HG03039 (cell line): ENCODE results near the gene CES4A.
"Not testable (repeated sequence)": the region's sequence is repeated elsewhere in the genome, so short reads cannot be mapped to it uniquely, and the experiment has no call there.

Source experiments
- ATAC-seq: cut with Tn5 transposase; IDR thresholded peaks from one replicate; pipeline ENCODE4 v1.9.1; 2021; ENCODE audit warnings: mild to moderate bottlenecking, moderate library complexity; ENCODE audit not compliant: unreplicated experiment

Gene CES4A

GRCh38 chr16:66988197-66988788, at the start of gene CES4A:
CES4A (plus strand) TSS chr16:66988589; CDS start chr16:66988773, 184 bp downstream.
- ATAC-seq: no peak

GRCh38 chr16:66939366-66939765, 49.0 kb upstream of the CES4A start:
- ATAC-seq: no peak

- no peak for ATAC-seq
These were observed 48.2 kb upstream of the CES4A start for GRCh38 chr16:66940236-66940635.

GRCh38 chr16:66942981-66943380, 45.4 kb upstream of the CES4A start:
- ATAC-seq: no peak

GRCh38 chr16:66943426-66944053, 44.8 kb upstream of the CES4A start:
- no peak for ATAC-seq

- ATAC-seq: no peak
These were observed 44.3 kb upstream of the CES4A start for GRCh38 chr16:66944054-66944441.

- ATAC-seq: not testable (repeated sequence)
These were observed 43.4 kb upstream of the CES4A start for GRCh38 chr16:66944971-66945370.

GRCh38 chr16:66945939-66946338, 42.5 kb upstream of the CES4A start:
- ATAC-seq: no peak

- ATAC-seq: no peak
These were observed 41.8 kb upstream of the CES4A start for GRCh38 chr16:66946541-66946940.

GRCh38 chr16:66946974-66947301, 41.5 kb upstream of the CES4A start:
- no peak for ATAC-seq

GRCh38 chr16:66947302-66948065, 40.9 kb upstream of the CES4A start:
- peak; percentile 45 for ATAC-seq

GRCh38 chr16:66948134-66948836, 40.1 kb upstream of the CES4A start:
- ATAC-seq: no peak

GRCh38 chr16:66948837-66949225, 39.6 kb upstream of the CES4A start:
- no peak for ATAC-seq

- ATAC-seq: no peak
These were observed 38.9 kb upstream of the CES4A start for GRCh38 chr16:66949472-66949871.

GRCh38 chr16:66950437-66950836, 38.0 kb upstream of the CES4A start:
- ATAC-seq: no peak

GRCh38 chr16:66950971-66951790, 37.2 kb upstream of the CES4A start:
- ATAC-seq: no peak

GRCh38 chr16:66952430-66953110, 35.8 kb upstream of the CES4A start:
- no peak for ATAC-seq

GRCh38 chr16:66953462-66954096, 34.8 kb upstream of the CES4A start:
- no peak for ATAC-seq

GRCh38 chr16:66954097-66954659, 34.2 kb upstream of the CES4A start:
- ATAC-seq: no peak
